ENCODE data around the gene STK32C. TPM values are rescaled to one million over a fixed set of nuclear protein-coding genes. Genes with fewer than 3 reads are reported as not detected.

STK32C gene
- total RNA-seq, 1 donor from 2014 or later: 13.8 TPM

GRCh38 chr10:132275426-132276178 lies 32.1 kb downstream of the STK32C start:
- H3K4me3 Mint-ChIP-seq: no peak overlapping the region
- ChIA-PET POLR2A (no interaction called here), CTCF (no interaction called here)
- H3K27me3 Mint-ChIP-seq: no peaks in the 10 kb centered on the region
- H3K27ac Mint-ChIP-seq: no peak overlapping the region
- DNase-seq: no peak
- no peak for ATAC-seq (ENCODE audit: low read depth)
- no peaks in the 10 kb centered on the region for H3K9me3 Mint-ChIP-seq
- H3K4me1 Mint-ChIP-seq: no peaks in the 10 kb centered on the region
- TF ChIP-seq CTCF (IDR thresholded peaks at IDR 0.05): no peak
- no peaks in the 10 kb centered on the region for H3K36me3 Mint-ChIP-seq (ENCODE audit: low read depth)
- intact Hi-C loops (cut with micrococcal nuclease): no loop called here

- no peak for ATAC-seq (ENCODE audit: low read depth)
- ChIA-PET POLR2A (no interaction called here), CTCF (no interaction called here)
- no peak for DNase-seq
- Mint-ChIP-seq H3K36me3 (ENCODE audit: low read depth) (no peaks in the 10 kb centered on the region), H3K27me3 (no peaks in the 10 kb centered on the region), H3K4me3 (no peak overlapping the region), H3K27ac (no peak overlapping the region), H3K9me3 (no peaks in the 10 kb centered on the region), H3K4me1 (no peaks in the 10 kb centered on the region)
- intact Hi-C loops (cut with micrococcal nuclease): no loop called here
- TF ChIP-seq CTCF (IDR thresholded peaks at IDR 0.05): no peak
Measured at GRCh38 chr10:132274986-132275385, 32.8 kb downstream of the STK32C start.

- no peaks in the 10 kb centered on the region for H3K36me3 Mint-ChIP-seq (ENCODE audit: low read depth)
- intact Hi-C loops (cut with micrococcal nuclease): no loop called here
- no peak for TF ChIP-seq CTCF (IDR thresholded peaks at IDR 0.05)
- ATAC-seq (ENCODE audit: low read depth) (no peak), DNase-seq (no peak)
- ChIA-PET POLR2A (no interaction called here), CTCF (no interaction called here)
- no peaks in the 10 kb centered on the region for H3K27me3 Mint-ChIP-seq
- no peaks in the 10 kb centered on the region for H3K9me3 Mint-ChIP-seq
- no peak overlapping the region for H3K27ac Mint-ChIP-seq
- no peak overlapping the region for H3K4me3 Mint-ChIP-seq
- H3K4me1 Mint-ChIP-seq: no peaks in the 10 kb centered on the region
Measured at GRCh38 chr10:132274581-132274980, 33.2 kb downstream of the STK32C start.

GRCh38 chr10:132273966-132274365 lies 33.8 kb downstream of the STK32C start:
- Mint-ChIP-seq H3K27me3 (no peaks in the 10 kb centered on the region), H3K4me1 (no peaks in the 10 kb centered on the region), H3K36me3 (ENCODE audit: low read depth) (no peaks in the 10 kb centered on the region), H3K27ac (no peak overlapping the region), H3K9me3 (no peaks in the 10 kb centered on the region), H3K4me3 (no peak overlapping the region)
- intact Hi-C loops (cut with micrococcal nuclease): no loop called here
- POLR2A ChIA-PET: no interaction called here
- no peak for TF ChIP-seq CTCF (IDR thresholded peaks at IDR 0.05)
- DNase-seq (no peak), ATAC-seq (ENCODE audit: low read depth) (no peak)
- CTCF ChIA-PET: no interaction called here

- intact Hi-C loops (cut with micrococcal nuclease): no loop called here
- no peaks in the 10 kb centered on the region for H3K27me3 Mint-ChIP-seq
- no peak overlapping the region for H3K27ac Mint-ChIP-seq
- no peak for DNase-seq
- CTCF ChIA-PET: no interaction called here
- no peak overlapping the region for H3K4me3 Mint-ChIP-seq
- no peaks in the 10 kb centered on the region for H3K4me1 Mint-ChIP-seq
- TF ChIP-seq CTCF (IDR thresholded peaks at IDR 0.05): no peak
- H3K9me3 Mint-ChIP-seq: no peaks in the 10 kb centered on the region
- POLR2A ChIA-PET: no interaction called here
- H3K36me3 Mint-ChIP-seq (ENCODE audit: low read depth): no peaks in the 10 kb centered on the region
- no peak for ATAC-seq (ENCODE audit: low read depth)
Measured at GRCh38 chr10:132273304-132273944, 34.3 kb downstream of the STK32C start.
